A673 (cell line): Measurements from ENCODE around the gene GNAZ. TPM values are rescaled to one million over a fixed set of nuclear protein-coding genes. Genes with fewer than 3 reads are reported as not detected.

Experiments used
- BruUV-seq: library from RNA; stranded (reverse); fragments of 400-500 nt; replicated peaks from 2 replicates; lab custom pipeline; 2021; lab: Mats Ljungman, UMichigan
- CTCF ChIA-PET: fragments of 300-600 bp; sonication (Branson Sonifier 250); formaldehyde crosslinking; loops from one replicate; lab custom pipeline; 2022; ENCODE audit warnings: antibody characterized with exemption; lab: Charles Lee
- POLR2A ChIA-PET: fragments of 300-600 bp; sonication (Branson Sonifier 250); formaldehyde crosslinking; loops from one replicate; lab custom pipeline; 2022; ENCODE audit warnings: antibody characterized with exemption; ENCODE audit not compliant: low non-redundant PET; lab: Charles Lee
- DNase-seq: peaks from one replicate; pipeline ENCODE4 v3.0.0-alpha.2; 2015; ENCODE audit warnings: low spot score
- H3K27ac ChIP-seq: fragments of 200-600 bp; sonication (generic); 2 replicates; pipeline ENCODE4 v1.5.1; 2016; ENCODE audit warnings: mixed run types, low read depth, mild to moderate bottlenecking, mixed read lengths, antibody characterized with exemption, low read length; ENCODE audit not compliant: poor library complexity, severe bottlenecking
- H3K27me3 ChIP-seq: fragments of 200-600 bp; sonication (generic); replicated peaks from 2 replicates; pipeline ENCODE4 v1.6.1; 2017; ENCODE audit warnings: mixed run types, low read depth, mild to moderate bottlenecking, mixed read lengths, antibody characterized with exemption, low read length; ENCODE audit not compliant: insufficient read depth, poor library complexity
- H3K36me3 ChIP-seq: fragments of 200-600 bp; sonication (generic); 2 replicates; pipeline ENCODE4 v1.6.1; 2016; ENCODE audit warnings: mixed run types, mild to moderate bottlenecking, mixed read lengths, antibody characterized with exemption, low read length; ENCODE audit not compliant: insufficient read depth, poor library complexity, severe bottlenecking
- H3K4me1 ChIP-seq: fragments of 200-600 bp; sonication (generic); 2 replicates; pipeline ENCODE4 v1.6.1; 2017; ENCODE audit warnings: mixed run types, mild to moderate bottlenecking, mixed read lengths, antibody characterized with exemption, low read length; ENCODE audit not compliant: insufficient read depth, poor library complexity, severe bottlenecking
- H3K4me3 ChIP-seq: fragments of 200-600 bp; sonication (generic); 2 replicates; pipeline ENCODE4 v1.5.1; 2016; ENCODE audit warnings: low read depth, mixed run types, mild to moderate bottlenecking, mixed read lengths, low read length; ENCODE audit not compliant: poor library complexity, severe bottlenecking
- H3K9me3 ChIP-seq: fragments of 200-600 bp; sonication (generic); 2 replicates; pipeline ENCODE4 v1.6.1; 2016; ENCODE audit warnings: mixed run types, low read depth, mild to moderate bottlenecking, mixed read lengths, antibody characterized with exemption, low read length; ENCODE audit not compliant: poor library complexity, severe bottlenecking
- CTCF ChIP-seq: fragments of 300-800, 200-600 bp; sonication (generic); conservative IDR thresholded peaks from 2 replicates; pipeline ENCODE4 v1.5.1; 2017; ENCODE audit warnings: low read depth, mild to moderate bottlenecking, antibody characterized with exemption, low read length, moderate library complexity, mixed read lengths
- EZH2 ChIP-seq: fragments of 200-600 bp; sonication (generic); IDR thresholded peaks from 2 replicates; pipeline ENCODE4 v1.6.1; 2017; ENCODE audit warnings: borderline replicate concordance, low read depth, mild to moderate bottlenecking, mixed read lengths, antibody characterized with exemption, low read length; ENCODE audit not compliant: poor library complexity, severe bottlenecking
- intact Hi-C: fragments of 100-400 bp; cut with micrococcal nuclease; formaldehyde crosslinking; loops from one replicate; pipeline ENCODE4 v1.10.0; 2022; ENCODE audit not compliant: unreplicated experiment
- total RNA-seq: library from RNA; stranded (reverse); gene quantifications from 2 replicates; pipeline ENCODE4 v1.2.3, GENCODE V29; 2021

The GNAZ gene
- total RNA-seq, 1 experiment from 2014 or later, result 5.1 TPM

- H3K36me3 ChIP-seq, result no peaks in the 10 kb centered on the region
- POLR2A ChIA-PET, result no interaction called here
- DNase-seq, result no peak
- intact Hi-C loops, result no loop called here
- H3K27ac ChIP-seq, result no peak overlapping the region
- no peaks in the 10 kb centered on the region for H3K9me3 ChIP-seq
- H3K4me1 ChIP-seq, result no peaks in the 10 kb centered on the region
- TF ChIP-seq CTCF (no peak), EZH2 (no peak)
- no peaks in the 10 kb centered on the region for H3K27me3 ChIP-seq
- CTCF ChIA-PET, result no interaction called here
- H3K4me3 ChIP-seq, result no peak overlapping the region
- no TSS peak for BruUV-seq
Observed at GRCh38 chr22:23161574-23161973, 91.3 kb downstream of the GNAZ start.

DNA sequence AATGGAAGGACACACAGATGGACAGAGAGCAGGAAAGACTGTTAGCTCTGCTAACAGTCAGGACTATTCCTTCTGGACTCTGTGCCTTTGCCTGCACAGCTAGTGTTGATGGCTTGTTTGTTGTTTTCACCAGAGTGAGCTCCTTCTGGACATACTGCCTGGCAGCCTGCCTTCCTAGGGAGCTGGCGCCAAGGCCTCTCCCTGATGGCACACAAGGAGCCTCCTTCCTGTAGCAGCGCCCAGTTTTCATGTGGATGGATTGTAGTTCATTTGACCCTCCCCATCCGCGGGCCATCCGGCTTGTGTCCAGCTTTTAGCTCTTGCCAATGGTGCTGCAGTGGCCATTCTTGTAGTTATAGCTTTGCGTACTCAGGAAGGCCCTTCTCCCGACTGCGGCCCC lies 93.3 kb downstream of the GNAZ start:
- TF ChIP-seq CTCF, result no peak
- no peak for TF ChIP-seq EZH2
- H3K27ac ChIP-seq, result no peak overlapping the region
- no peaks in the 10 kb centered on the region for H3K27me3 ChIP-seq
- H3K4me3 ChIP-seq, result no peak overlapping the region
- ChIA-PET CTCF (interaction anchor here (0.7 kb wide), 1 partner anchor 113 kb away, joined by 5 read pairs; no protein-coding TSS in a partner anchor), POLR2A (interaction anchor here (0.6 kb wide), 1 partner anchor 29 kb away, joined by 10 read pairs; no protein-coding TSS in a partner anchor)
- BruUV-seq, result no TSS peak
- DNase-seq, result no peak
- intact Hi-C loops, result no loop called here
- H3K4me1 ChIP-seq, result no peaks in the 10 kb centered on the region
- H3K36me3 ChIP-seq, result no peaks in the 10 kb centered on the region
- H3K9me3 ChIP-seq, result no peaks in the 10 kb centered on the region

DNA sequence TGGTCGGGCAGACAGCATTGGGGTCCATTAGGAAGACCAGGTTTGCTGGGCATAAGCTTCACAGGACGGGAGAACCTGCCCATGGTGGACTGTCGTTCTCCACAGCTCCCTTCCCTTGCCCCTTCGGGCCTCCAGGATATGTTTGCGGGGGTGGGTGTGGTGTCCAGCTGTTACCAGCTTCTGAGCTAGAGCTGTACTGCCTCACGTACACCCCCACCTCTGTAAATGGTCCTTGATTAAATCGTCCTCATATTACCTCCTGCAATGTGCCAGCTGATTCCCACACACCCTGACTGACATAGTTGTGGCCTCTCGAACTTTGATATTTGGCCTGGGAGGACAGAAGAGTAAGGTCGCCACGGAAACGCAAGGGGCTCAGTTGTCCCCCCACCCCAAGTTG lies 93.8 kb downstream of the GNAZ start:
- intact Hi-C loops, result no loop called here
- Histone ChIP-seq H3K27me3 (no peaks in the 10 kb centered on the region), H3K4me3 (no peak overlapping the region), H3K36me3 (no peaks in the 10 kb centered on the region), H3K4me1 (no peaks in the 10 kb centered on the region), H3K9me3 (no peaks in the 10 kb centered on the region), H3K27ac (no peak overlapping the region)
- BruUV-seq, result no TSS peak
- POLR2A ChIA-PET, result interaction anchor here (0.6 kb wide), 1 partner anchor 29 kb away, joined by 10 read pairs; no protein-coding TSS in a partner anchor
- DNase-seq, result no peak
- TF ChIP-seq EZH2, result no peak
- no peak for TF ChIP-seq CTCF
- CTCF ChIA-PET, result interaction anchor here (0.7 kb wide), 1 partner anchor 112 kb away, joined by 5 read pairs; no protein-coding TSS in a partner anchor
